ENCODE results near the gene NTF4.

Gene NTF4

DNA sequence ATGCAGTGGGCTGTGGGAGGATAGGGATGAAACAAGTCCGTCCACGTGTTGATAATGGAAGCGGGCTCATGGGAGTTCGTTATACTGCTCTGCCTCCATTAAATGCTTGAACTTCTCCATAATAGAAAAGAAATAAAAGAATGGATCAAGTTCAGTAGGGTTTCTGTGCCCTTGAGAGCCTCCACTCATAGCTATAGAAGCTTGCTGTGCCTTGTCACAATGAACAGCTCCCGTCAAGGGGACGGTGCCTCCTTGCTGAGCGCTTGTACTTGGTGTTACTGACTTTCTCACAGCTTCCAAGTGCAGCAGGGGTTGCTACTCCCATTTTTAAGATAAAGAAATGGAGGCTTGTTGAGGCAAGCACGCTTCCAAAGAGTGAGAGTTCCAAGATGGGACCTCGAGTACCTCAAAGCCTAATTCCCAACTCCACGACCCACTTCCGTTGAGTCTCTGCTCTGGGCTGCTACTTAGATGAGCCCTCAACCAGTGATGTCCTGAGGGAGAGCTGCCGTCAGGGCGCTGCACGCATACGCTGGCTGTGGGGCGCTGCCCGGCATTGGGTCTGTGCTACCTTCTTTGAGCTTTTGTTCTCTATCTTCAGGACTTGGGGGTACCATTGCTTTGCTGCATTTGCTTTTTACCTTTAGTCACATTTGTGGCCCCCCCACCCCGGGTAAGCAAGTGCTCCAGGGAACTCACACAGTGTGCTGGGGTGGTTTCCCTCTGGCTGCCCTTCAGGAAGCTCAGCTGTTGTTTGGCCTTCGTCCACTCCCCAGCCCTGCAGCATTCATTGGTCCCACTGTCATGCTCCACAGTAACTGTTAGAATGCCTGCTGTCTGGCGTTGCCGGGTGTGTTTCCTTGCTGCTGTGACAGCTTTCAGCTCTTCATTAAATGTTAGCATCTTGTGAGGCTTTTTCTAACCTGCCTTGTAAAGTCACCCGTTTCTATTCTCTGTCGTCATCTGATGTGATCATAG, 30.2 kb upstream of the NTF4 start:
- TF ChIP-seq, protein P1, sequence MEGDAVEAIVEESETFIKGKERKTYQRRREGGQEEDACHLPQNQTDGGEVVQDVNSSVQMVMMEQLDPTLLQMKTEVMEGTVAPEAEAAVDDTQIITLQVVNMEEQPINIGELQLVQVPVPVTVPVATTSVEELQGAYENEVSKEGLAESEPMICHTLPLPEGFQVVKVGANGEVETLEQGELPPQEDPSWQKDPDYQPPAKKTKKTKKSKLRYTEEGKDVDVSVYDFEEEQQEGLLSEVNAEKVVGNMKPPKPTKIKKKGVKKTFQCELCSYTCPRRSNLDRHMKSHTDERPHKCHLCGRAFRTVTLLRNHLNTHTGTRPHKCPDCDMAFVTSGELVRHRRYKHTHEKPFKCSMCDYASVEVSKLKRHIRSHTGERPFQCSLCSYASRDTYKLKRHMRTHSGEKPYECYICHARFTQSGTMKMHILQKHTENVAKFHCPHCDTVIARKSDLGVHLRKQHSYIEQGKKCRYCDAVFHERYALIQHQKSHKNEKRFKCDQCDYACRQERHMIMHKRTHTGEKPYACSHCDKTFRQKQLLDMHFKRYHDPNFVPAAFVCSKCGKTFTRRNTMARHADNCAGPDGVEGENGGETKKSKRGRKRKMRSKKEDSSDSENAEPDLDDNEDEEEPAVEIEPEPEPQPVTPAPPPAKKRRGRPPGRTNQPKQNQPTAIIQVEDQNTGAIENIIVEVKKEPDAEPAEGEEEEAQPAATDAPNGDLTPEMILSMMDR (IDR thresholded peaks at IDR 0.05) = no peak
- H3K27me3 ChIP-seq = no peaks in the 10 kb centered on the region
- H3K27ac ChIP-seq = no peak overlapping the region
- no peaks in the 10 kb centered on the region for H3K9me3 ChIP-seq
- H3K4me1 ChIP-seq (ENCODE audit: control insufficient read depth in 1 of 2, insufficient read depth in 1 of 2, low read depth in 1 of 2, low read length in 1 of 2) = no peaks in the 10 kb centered on the region
- no peak overlapping the region for H3K4me3 ChIP-seq (ENCODE audit: low read depth in 1 of 2, low read length in 1 of 2)
- H3K36me3 ChIP-seq = peaks cover 89% of the 10 kb centered on the region

DNA sequence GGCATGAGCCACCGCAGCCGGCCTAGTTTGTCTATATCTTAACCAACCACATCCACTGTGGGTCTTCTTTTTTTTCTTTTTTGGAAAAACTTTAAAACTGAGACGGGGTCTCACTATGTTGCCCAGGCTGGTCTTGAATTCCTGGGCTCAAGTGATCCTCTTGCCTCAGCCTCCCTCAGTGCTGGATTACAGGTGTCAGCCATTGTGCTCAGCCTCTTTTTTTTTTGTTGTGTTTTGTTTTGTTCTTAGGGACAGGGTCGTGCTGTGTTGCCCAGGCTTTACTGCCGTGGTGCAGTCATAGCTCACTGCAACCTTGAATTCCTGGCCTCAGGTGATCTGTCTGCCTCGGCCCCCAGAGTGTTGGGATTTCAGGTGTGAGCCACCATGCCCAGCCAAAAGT, 28.1 kb upstream of the NTF4 start:
- TF ChIP-seq, protein P1 (IDR thresholded peaks at IDR 0.05) = no peak
- H3K27me3 ChIP-seq = no peaks in the 10 kb centered on the region
- H3K36me3 ChIP-seq = peaks cover 86% of the 10 kb centered on the region
- no peak overlapping the region for H3K27ac ChIP-seq
- H3K9me3 ChIP-seq = no peaks in the 10 kb centered on the region
- H3K4me1 ChIP-seq (ENCODE audit: control insufficient read depth in 1 of 2, insufficient read depth in 1 of 2, low read depth in 1 of 2, low read length in 1 of 2) = no peaks in the 10 kb centered on the region
- H3K4me3 ChIP-seq (ENCODE audit: low read depth in 1 of 2, low read length in 1 of 2) = no peak overlapping the region

DNA sequence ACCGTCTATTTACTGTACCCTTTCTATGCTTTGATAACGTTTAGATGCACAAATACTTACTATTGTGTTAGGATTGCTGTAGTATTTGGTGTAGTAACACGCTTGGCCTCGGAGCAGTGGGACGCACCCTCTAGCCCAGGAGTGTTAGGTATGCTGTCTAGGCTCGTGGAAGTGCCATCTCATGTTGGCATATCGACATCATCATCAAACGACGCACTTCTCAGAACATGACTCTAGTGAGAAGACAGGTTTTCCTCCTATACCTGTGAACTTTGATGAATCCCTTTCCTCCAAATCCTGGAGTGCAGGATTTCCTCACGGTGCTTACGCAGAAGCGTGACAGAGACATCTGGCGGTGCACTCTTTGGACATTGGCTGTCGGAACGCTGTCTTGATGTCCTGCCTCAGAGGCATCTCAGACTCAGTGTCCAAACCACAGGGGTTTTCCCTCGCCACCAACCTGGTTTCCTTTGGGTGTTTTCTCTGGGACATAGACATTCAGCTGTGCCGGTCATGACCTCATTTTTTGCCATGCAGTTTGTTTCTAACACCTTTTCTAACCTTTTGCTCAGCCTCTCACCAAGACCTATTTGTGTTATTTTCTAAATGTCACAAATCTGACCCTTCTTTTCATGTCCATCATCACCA, 26.9 kb upstream of the NTF4 start:
- Histone ChIP-seq H3K36me3 (peaks cover 77% of the 10 kb centered on the region), H3K27ac (no peak overlapping the region)
- TF ChIP-seq, protein P1 (IDR thresholded peaks at IDR 0.05) = no peak

DNA sequence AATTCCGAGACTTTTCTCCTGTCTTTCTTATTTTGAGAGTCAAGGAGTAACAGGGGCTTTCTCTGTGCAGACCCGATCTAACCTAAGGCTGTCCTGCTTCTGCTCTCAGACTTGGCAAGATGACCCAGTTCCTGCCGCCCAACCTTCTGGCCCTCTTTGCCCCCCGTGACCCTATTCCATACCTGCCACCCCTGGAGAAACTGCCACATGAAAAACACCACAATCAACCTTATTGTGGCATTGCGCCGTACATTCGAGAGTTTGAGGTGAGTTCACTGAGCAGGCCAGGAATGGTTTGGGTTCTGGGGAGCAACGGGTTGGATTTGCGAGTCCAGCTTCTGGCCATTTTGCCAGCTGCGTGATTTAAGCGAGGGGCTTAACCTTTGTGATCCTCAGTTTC, 21.7 kb upstream of the NTF4 start:
- peak overlapping the region; percentile 85 to 86 for H3K4me3 ChIP-seq (ENCODE audit: low read depth in 1 of 2, low read length in 1 of 2)
- H3K36me3 ChIP-seq = peaks cover 30% of the 10 kb centered on the region
- H3K9me3 ChIP-seq = no peaks in the 10 kb centered on the region
- H3K27me3 ChIP-seq = peaks cover 9% of the 10 kb centered on the region
- TF ChIP-seq, protein P1 (IDR thresholded peaks at IDR 0.05) = no peak
- peaks cover 15 to 22% of the 10 kb centered on the region in 2 experiments for H3K4me1 ChIP-seq (ENCODE audit: control insufficient read depth in 1 of 2, insufficient read depth in 1 of 2, low read depth in 1 of 2, low read length in 1 of 2)
- H3K27ac ChIP-seq = peak overlapping the region; percentile 92

More for the DNA sequence above, 26.9 kb upstream of the NTF4 start:
- peaks cover 3 to 6% of the 10 kb centered on the region in 2 experiments for H3K4me1 ChIP-seq (ENCODE audit: control insufficient read depth in 1 of 2, insufficient read depth in 1 of 2, low read depth in 1 of 2, low read length in 1 of 2)
- H3K4me3 ChIP-seq (ENCODE audit: low read depth in 1 of 2, low read length in 1 of 2) = no peak overlapping the region
- no peaks in the 10 kb centered on the region for H3K9me3 ChIP-seq
- H3K27me3 ChIP-seq = no peaks in the 10 kb centered on the region

DNA sequence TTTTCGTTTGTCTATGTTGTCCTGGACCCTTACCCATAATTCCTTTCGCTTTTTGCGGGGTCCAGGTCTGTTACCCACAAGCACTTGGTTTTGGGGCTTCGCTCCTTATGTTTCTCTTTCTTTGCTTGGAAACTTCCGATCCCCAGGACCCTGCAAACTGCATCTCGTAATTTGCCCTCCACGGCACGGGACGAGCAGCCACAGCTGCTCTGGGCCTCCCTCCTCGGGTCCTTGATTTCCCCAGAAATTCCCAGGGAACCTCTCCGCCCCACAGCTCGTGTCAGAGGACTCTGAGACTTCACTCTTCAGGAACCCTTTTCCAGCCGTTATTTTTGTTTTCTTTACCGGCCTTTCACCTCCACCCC, 21.2 kb upstream of the NTF4 start:
- TF ChIP-seq, protein P1 (IDR thresholded peaks at IDR 0.05) = no peak
- Histone ChIP-seq H3K27ac (peak overlapping the region; percentile 92), H3K9me3 (no peaks in the 10 kb centered on the region), H3K27me3 (peaks cover 13% of the 10 kb centered on the region), H3K4me1 (ENCODE audit: control insufficient read depth in 1 of 2, insufficient read depth in 1 of 2, low read depth in 1 of 2, low read length in 1 of 2) (peaks cover 15 to 22% of the 10 kb centered on the region in 2 experiments), H3K4me3 (ENCODE audit: low read depth in 1 of 2, low read length in 1 of 2) (peak overlapping the region; percentile 85 to 86), H3K36me3 (peaks cover 26% of the 10 kb centered on the region)

All from neutrophil (primary cell).